Keratinocyte (primary cell): ENCODE measurements around the gene SHFL.

ENCODE experiments used
- CTCF ChIP-seq, 3 experiments: IDR thresholded peaks in 1 of 3; conservative IDR thresholded peaks in 1 of 3; optimal IDR thresholded peaks in 1 of 3; 2 replicates in 2 of 3; 3 replicates in 1 of 3; pipeline versions ENCODE3 to v1.5.1; 2011; ENCODE audit warnings: low read length in 3 of 3, mild to moderate bottlenecking in 3 of 3, moderate library complexity in 2 of 3, control low read depth in 1 of 3, inconsistent platforms in 1 of 3; ENCODE audit not compliant: insufficient read depth in 2 of 3; ENCODE audit errors: extremely low read depth in 1 of 3
- EZH2 ChIP-seq: IDR thresholded peaks from one replicate; pipeline ENCODE4 v1.6.1; 2012; ENCODE audit warnings: inconsistent platforms, mild to moderate bottlenecking, low read length, moderate library complexity

- no peak for TF ChIP-seq CTCF (optimal IDR thresholded peaks at IDR 0.05 in 1 of 3, IDR thresholded peaks at IDR 0.05 in 1 of 3, conservative IDR thresholded peaks at IDR 0.05 in 1 of 3; ENCODE audit: extremely low read depth in 1 of 3, insufficient read depth in 2 of 3, low read length in 3 of 3)
- no peak for TF ChIP-seq EZH2
Observed at GRCh38 chr19:10096615-10096963, 10.5 kb downstream of the SHFL start.
